ENCODE measurements around the gene ZNF512B.

DNA sequence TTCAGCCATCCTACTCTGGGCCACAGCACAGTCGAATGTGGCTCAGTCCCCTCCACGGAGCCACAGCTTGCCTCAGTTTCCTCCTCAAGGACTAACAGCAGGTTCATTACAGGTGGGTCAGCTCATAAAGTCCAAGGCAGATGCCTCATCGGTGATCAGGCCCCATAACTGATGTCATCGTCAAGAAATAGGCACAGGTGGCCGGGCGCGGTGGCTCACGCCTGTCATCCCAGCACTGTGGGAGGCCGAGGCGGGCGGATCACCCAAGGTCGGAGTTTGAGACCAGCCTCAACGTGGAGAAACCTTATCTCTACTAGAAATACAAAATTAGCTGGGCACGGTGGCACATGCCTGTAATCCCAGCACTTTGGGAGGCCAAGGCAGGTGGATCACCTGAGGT is 17.0 kb downstream of the ZNF512B start:
- TF ChIP-seq, protein P1, sequence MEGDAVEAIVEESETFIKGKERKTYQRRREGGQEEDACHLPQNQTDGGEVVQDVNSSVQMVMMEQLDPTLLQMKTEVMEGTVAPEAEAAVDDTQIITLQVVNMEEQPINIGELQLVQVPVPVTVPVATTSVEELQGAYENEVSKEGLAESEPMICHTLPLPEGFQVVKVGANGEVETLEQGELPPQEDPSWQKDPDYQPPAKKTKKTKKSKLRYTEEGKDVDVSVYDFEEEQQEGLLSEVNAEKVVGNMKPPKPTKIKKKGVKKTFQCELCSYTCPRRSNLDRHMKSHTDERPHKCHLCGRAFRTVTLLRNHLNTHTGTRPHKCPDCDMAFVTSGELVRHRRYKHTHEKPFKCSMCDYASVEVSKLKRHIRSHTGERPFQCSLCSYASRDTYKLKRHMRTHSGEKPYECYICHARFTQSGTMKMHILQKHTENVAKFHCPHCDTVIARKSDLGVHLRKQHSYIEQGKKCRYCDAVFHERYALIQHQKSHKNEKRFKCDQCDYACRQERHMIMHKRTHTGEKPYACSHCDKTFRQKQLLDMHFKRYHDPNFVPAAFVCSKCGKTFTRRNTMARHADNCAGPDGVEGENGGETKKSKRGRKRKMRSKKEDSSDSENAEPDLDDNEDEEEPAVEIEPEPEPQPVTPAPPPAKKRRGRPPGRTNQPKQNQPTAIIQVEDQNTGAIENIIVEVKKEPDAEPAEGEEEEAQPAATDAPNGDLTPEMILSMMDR (conservative IDR thresholded peaks at IDR 0.05 in 1 of 2, IDR thresholded peaks at IDR 0.05 in 1 of 2; ENCODE audit: extremely low read depth in 1 of 2, insufficient read depth in 1 of 2, low read depth in 1 of 2, low read length in 2 of 2) = no peak
- no peak for TF ChIP-seq EZH2 (IDR thresholded peaks at IDR 0.05; ENCODE audit: borderline replicate concordance, low read length)
